ENCODE results near the gene BCL2. TPM values are rescaled to one million over a fixed set of nuclear protein-coding genes. Genes with fewer than 3 reads are reported as not detected.
A peak's percentile ranks its signal among the peaks of the same experiment; 100 is the strongest.

BCL2 gene
- total and polyA plus RNA-seq, 2 donors: 11.7 to 17.5 TPM

DNA sequence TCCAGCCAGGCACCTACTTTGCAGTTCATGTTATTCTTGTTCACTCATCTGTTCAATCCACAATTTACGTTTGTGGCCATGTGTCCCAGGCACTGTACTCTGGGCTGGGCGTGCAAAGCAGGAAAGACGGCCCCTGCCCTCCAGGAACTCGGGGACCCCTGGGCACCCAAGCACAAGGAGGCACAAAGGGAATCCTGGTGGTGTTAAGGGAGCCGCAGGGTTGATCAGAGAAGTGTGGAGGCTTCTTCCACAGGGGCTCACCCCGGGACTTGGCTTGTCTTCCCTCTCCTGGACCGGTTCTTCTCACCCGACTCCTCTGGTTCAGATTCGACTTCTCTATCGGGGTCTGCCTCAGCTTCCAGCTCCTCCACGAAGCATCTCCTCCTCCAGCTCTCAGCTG, 230.5 kb downstream of the BCL2 start:
- Histone ChIP-seq H3K27ac (ENCODE audit: low read depth in 1 of 2, low read length in 1 of 2) (no peak overlapping the region), H3K36me3 (ENCODE audit: control insufficient read depth in 2 of 2, insufficient read depth in 2 of 2, low read length in 1 of 2) (no peaks in the 10 kb centered on the region), H3K4me1 (ENCODE audit: control insufficient read depth in 2 of 2, insufficient read depth in 2 of 2, low read length in 2 of 2) (peaks cover 7 to 11% of the 10 kb centered on the region in 2 donors), H3K9me3 (ENCODE audit: control insufficient read depth in 2 of 2, insufficient read depth in 1 of 2, low read length in 1 of 2) (peaks cover 0 to 8% of the 10 kb centered on the region in 2 donors), H3K27me3 (ENCODE audit: control insufficient read depth in 2 of 2, insufficient read depth in 1 of 2, low read length in 1 of 2) (no peaks in the 10 kb centered on the region), H3K4me3 (ENCODE audit: low read length in 2 of 2) (no peak overlapping the region)
- 97% methylated on average over 11 of the region's 11 CpGs for WGBS
- DNase-seq (ENCODE audit: low read depth in 6 of 9, low spot score in 9 of 9): no peak

DNA sequence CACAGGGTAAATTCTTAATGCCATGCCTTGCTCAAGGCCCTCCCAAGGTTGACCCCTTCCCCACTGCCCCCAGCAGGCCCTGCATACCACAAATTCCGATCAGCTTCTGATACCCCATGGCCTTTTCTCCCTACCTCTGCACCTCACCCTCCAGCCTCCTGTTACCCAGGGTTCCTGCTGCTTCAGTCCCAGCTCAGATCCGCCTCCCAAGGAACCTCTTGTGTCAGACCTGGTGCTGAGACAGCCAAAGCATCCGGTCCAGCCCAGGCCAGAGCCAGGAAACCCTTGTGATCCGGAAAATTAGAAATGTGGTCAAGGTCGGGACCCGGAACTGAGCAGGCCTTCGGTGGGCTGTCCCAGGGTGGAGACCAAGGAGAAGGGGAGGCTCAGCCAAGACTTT, 231.3 kb downstream of the BCL2 start:
- no peak overlapping the region for H3K27ac ChIP-seq (ENCODE audit: low read depth in 1 of 2, low read length in 1 of 2)
- H3K36me3 ChIP-seq (ENCODE audit: control insufficient read depth in 2 of 2, insufficient read depth in 2 of 2, low read length in 1 of 2): no peaks in the 10 kb centered on the region
- no peaks in the 10 kb centered on the region for H3K27me3 ChIP-seq (ENCODE audit: control insufficient read depth in 2 of 2, insufficient read depth in 1 of 2, low read length in 1 of 2)
- no peak for DNase-seq (ENCODE audit: low read depth in 6 of 9, low spot score in 9 of 9)
- peaks cover 0 to 8% of the 10 kb centered on the region in 2 donors for H3K9me3 ChIP-seq (ENCODE audit: control insufficient read depth in 2 of 2, insufficient read depth in 1 of 2, low read length in 1 of 2)
- H3K4me3 ChIP-seq (ENCODE audit: low read length in 2 of 2): no peak overlapping the region
- 97% methylated on average over 7 of the region's 7 CpGs for WGBS
- H3K4me1 ChIP-seq (ENCODE audit: control insufficient read depth in 2 of 2, insufficient read depth in 2 of 2, low read length in 2 of 2): peaks cover 0 to 7% of the 10 kb centered on the region in 2 donors

DNA sequence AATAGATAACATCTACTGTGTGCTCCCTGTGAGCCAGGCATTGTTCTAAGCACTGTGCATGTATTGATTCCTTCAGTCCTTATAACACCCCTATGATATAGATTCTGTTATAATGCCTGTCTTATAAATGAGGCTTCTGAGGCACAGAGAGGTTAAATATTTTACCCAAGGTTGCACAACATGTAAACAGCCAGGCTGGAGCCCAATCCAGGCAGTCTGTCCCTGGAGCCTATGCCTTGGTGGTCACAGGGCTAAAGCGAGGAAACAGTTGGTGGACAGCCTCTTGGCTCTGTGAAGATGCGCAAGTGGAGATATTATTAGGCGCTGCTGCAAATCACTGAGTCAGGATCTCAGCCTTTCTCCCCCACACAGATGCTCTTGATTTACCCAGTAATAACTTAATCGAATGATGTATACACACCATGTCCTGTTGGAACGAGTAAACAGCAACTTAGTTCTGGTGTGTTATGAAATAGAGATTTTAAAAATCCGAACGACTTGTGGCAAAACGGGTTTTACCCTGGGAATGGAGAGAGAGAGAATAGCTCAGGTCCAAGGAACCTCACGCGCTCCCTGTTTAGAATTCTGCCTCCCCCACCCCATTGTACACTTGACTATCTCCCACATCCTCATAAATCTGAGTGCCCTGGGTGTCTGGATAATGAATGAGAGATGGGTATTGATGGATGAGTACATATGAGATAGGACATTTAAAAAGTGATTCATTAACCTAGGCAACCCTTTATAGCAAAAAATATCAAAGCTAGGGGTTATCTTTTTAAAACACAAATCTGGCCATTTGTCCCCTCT, 231.9 kb downstream of the BCL2 start:
- Histone ChIP-seq H3K36me3 (ENCODE audit: control insufficient read depth in 2 of 2, insufficient read depth in 2 of 2, low read length in 1 of 2) (no peaks in the 10 kb centered on the region), H3K9me3 (ENCODE audit: control insufficient read depth in 2 of 2, insufficient read depth in 1 of 2, low read length in 1 of 2) (peaks cover 0 to 7% of the 10 kb centered on the region in 2 donors), H3K4me3 (ENCODE audit: low read length in 2 of 2) (no peak overlapping the region), H3K27me3 (ENCODE audit: control insufficient read depth in 2 of 2, insufficient read depth in 1 of 2, low read length in 1 of 2) (no peaks in the 10 kb centered on the region), H3K4me1 (ENCODE audit: control insufficient read depth in 2 of 2, insufficient read depth in 2 of 2, low read length in 2 of 2) (peaks cover 0 to 5% of the 10 kb centered on the region in 2 donors), H3K27ac (ENCODE audit: low read depth in 1 of 2, low read length in 1 of 2) (no peak overlapping the region)
- 97% methylated on average over 10 of the region's 10 CpGs for WGBS
- DNase-seq (ENCODE audit: low read depth in 6 of 9, low spot score in 9 of 9): no peak

DNA sequence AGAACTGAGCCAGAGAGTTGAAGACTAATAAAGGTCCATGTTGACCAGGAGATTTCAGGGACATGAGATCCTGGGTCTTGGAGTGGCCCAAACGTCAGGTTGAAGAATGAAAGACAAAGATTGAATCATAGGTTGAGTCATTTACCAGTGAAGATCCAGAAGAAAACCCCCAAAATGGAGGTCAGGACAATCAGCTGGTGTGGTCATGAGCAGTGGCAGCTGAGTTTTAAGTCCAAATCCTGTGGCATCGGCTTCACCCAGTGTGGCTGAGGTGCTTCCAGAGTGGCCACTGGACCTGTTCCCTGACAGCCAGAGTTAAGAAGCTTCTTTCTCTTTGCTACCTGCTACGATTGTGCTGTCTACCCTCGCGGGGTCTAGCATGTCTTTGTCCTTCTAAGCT, 234.0 kb downstream of the BCL2 start:
- DNase-seq (ENCODE audit: low read depth in 6 of 9, low spot score in 9 of 9): no peak
- no peak overlapping the region for H3K27ac ChIP-seq (ENCODE audit: low read depth in 1 of 2, low read length in 1 of 2)
- H3K9me3 ChIP-seq (ENCODE audit: control insufficient read depth in 2 of 2, insufficient read depth in 1 of 2, low read length in 1 of 2): no peaks in the 10 kb centered on the region
- H3K27me3 ChIP-seq (ENCODE audit: control insufficient read depth in 2 of 2, insufficient read depth in 1 of 2, low read length in 1 of 2): no peaks in the 10 kb centered on the region
- H3K4me1 ChIP-seq (ENCODE audit: control insufficient read depth in 2 of 2, insufficient read depth in 2 of 2, low read length in 2 of 2): peaks cover 0 to 3% of the 10 kb centered on the region in 2 donors
- WGBS: 95% methylated on average over 5 of the region's 5 CpGs
- H3K4me3 ChIP-seq (ENCODE audit: low read length in 2 of 2): no peak overlapping the region
- no peaks in the 10 kb centered on the region for H3K36me3 ChIP-seq (ENCODE audit: control insufficient read depth in 2 of 2, insufficient read depth in 2 of 2, low read length in 1 of 2)

DNA sequence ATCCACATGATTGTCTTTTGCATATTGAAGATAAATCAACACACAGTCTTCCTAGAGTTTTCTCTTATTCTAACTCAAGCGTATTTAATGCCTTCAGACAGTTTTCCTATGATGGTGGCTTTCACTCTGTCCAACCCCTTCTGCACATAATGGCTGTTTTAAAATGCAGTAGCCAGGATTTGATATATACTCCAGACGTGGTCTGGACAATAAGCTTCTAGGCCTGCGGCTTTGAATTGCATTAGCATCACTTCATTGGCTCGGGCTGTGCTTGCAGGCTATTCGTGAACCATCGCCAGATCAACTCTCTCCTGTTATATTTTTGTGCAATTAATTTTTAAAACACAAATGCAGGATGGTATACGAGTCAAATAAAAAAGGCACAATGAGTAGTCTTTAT, 235.3 kb downstream of the BCL2 start:
- no peaks in the 10 kb centered on the region for H3K4me1 ChIP-seq (ENCODE audit: control insufficient read depth in 2 of 2, insufficient read depth in 2 of 2, low read length in 2 of 2)
- peaks cover 0 to 3% of the 10 kb centered on the region in 2 donors for H3K9me3 ChIP-seq (ENCODE audit: control insufficient read depth in 2 of 2, insufficient read depth in 1 of 2, low read length in 1 of 2)
- no peaks in the 10 kb centered on the region for H3K36me3 ChIP-seq (ENCODE audit: control insufficient read depth in 2 of 2, insufficient read depth in 2 of 2, low read length in 1 of 2)
- no peak overlapping the region for H3K27ac ChIP-seq (ENCODE audit: low read depth in 1 of 2, low read length in 1 of 2)
- no peaks in the 10 kb centered on the region for H3K27me3 ChIP-seq (ENCODE audit: control insufficient read depth in 2 of 2, insufficient read depth in 1 of 2, low read length in 1 of 2)
- H3K4me3 ChIP-seq (ENCODE audit: low read length in 2 of 2): no peak overlapping the region
- WGBS: 97% methylated on average over 7 of the region's 7 CpGs
- DNase-seq (ENCODE audit: low read depth in 6 of 9, low spot score in 9 of 9): no peak

DNA sequence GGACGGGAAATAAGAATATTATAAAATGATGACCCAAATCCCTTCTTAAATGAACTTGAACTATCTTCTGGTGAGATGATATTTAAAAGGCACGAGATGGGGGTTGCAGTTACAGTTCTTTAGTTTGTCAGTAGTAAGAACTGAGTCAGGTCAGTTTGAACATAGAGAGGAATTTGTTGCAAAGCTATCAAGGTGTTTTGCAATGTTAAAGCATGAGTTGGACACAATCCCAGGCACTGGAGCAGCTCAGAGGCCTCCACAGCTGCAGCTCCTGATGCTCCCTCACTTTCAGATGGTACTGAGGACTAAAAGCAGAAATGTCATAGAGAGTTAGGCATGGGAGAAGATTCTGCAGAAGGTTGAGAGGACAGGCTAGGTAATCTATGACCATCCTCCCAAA, 236.0 kb downstream of the BCL2 start:
- no peaks in the 10 kb centered on the region for H3K4me1 ChIP-seq (ENCODE audit: control insufficient read depth in 2 of 2, insufficient read depth in 2 of 2, low read length in 2 of 2)
- H3K27ac ChIP-seq (ENCODE audit: low read depth in 1 of 2, low read length in 1 of 2): no peak overlapping the region
- no peak overlapping the region for H3K4me3 ChIP-seq (ENCODE audit: low read length in 2 of 2)
- H3K9me3 ChIP-seq (ENCODE audit: control insufficient read depth in 2 of 2, insufficient read depth in 1 of 2, low read length in 1 of 2): peaks cover 0 to 3% of the 10 kb centered on the region in 2 donors
- 95% methylated on average over 2 of the region's 2 CpGs for WGBS
- no peaks in the 10 kb centered on the region for H3K36me3 ChIP-seq (ENCODE audit: control insufficient read depth in 2 of 2, insufficient read depth in 2 of 2, low read length in 1 of 2)
- H3K27me3 ChIP-seq (ENCODE audit: control insufficient read depth in 2 of 2, insufficient read depth in 1 of 2, low read length in 1 of 2): no peaks in the 10 kb centered on the region
- no peak for DNase-seq (ENCODE audit: low read depth in 6 of 9, low spot score in 9 of 9)

DNA sequence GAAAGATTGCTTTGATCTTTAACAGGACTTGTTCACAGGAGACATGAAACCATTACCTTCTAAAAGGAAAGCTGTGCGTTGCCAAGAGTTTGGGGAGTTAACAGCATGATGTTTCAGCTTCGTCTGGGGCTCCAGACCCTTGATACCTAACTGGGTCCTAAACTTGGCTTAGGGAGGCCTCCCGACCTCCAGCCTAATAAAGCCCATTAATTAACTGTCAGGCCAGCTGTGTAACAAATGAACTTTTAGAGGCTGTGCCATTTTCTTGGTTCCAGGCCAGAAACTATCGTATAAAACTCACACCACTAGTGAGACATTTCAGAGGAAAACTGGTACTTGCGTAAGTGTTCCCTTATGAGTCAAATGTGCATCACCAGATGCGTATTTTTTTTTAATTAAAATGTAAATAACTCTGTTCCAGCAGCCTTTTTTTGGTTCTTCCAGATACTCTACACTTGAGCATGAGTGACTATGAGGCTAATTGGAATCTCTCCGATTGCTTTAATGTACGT, 236.5 kb downstream of the BCL2 start:
- Histone ChIP-seq H3K27me3 (ENCODE audit: control insufficient read depth in 2 of 2, insufficient read depth in 1 of 2, low read length in 1 of 2) (no peaks in the 10 kb centered on the region), H3K36me3 (ENCODE audit: control insufficient read depth in 2 of 2, insufficient read depth in 2 of 2, low read length in 1 of 2) (no peaks in the 10 kb centered on the region), H3K9me3 (ENCODE audit: control insufficient read depth in 2 of 2, insufficient read depth in 1 of 2, low read length in 1 of 2) (peaks cover 0 to 3% of the 10 kb centered on the region in 2 donors), H3K4me3 (ENCODE audit: low read length in 2 of 2) (no peak overlapping the region), H3K4me1 (ENCODE audit: control insufficient read depth in 2 of 2, insufficient read depth in 2 of 2, low read length in 2 of 2) (no peaks in the 10 kb centered on the region), H3K27ac (ENCODE audit: low read depth in 1 of 2, low read length in 1 of 2) (no peak overlapping the region)
- 93% methylated on average over 8 of the region's 8 CpGs for WGBS
- no peak for DNase-seq (ENCODE audit: low read depth in 6 of 9, low spot score in 9 of 9)

DNA sequence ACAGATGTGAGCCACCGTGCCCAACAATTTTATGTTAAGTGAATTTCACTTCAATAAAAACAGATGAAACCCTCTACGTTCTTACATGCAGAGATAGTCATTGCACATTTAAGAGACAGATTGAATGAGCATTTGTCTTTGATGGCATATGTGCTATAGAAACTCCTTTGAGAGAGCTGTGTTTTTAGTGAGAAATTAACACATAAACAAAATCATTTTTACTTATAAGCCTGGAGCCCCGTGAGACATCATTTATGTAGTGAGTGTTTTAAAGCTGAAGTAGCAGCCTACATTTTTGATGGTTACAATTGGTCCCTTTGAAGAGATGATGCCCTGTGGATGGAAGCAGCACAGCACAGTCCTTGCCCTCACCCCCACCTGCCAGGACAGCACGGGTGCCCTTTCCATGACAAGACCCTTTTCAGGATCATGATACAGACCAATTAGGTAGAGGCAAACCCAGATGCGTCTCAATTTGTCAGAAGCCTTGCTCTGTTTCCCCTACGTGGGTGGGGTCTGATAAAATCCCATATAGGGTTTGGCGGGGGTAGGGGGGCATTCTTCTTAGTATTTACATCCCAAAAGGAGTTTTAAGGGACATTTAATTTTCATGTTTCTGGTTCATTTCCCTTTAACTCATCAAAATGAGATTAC, 237.1 kb downstream of the BCL2 start:
- Histone ChIP-seq H3K36me3 (ENCODE audit: control insufficient read depth in 2 of 2, insufficient read depth in 2 of 2, low read length in 1 of 2) (no peaks in the 10 kb centered on the region), H3K4me3 (ENCODE audit: low read length in 2 of 2) (no peak overlapping the region), H3K27me3 (ENCODE audit: control insufficient read depth in 2 of 2, insufficient read depth in 1 of 2, low read length in 1 of 2) (no peaks in the 10 kb centered on the region), H3K9me3 (ENCODE audit: control insufficient read depth in 2 of 2, insufficient read depth in 1 of 2, low read length in 1 of 2) (peaks cover 0 to 3% of the 10 kb centered on the region in 2 donors), H3K27ac (ENCODE audit: low read depth in 1 of 2, low read length in 1 of 2) (no peak overlapping the region), H3K4me1 (ENCODE audit: control insufficient read depth in 2 of 2, insufficient read depth in 2 of 2, low read length in 2 of 2) (no peaks in the 10 kb centered on the region)
- 97% methylated on average over 7 of the region's 7 CpGs for WGBS
- DNase-seq (ENCODE audit: low read depth in 6 of 9, low spot score in 9 of 9): no peak

DNA sequence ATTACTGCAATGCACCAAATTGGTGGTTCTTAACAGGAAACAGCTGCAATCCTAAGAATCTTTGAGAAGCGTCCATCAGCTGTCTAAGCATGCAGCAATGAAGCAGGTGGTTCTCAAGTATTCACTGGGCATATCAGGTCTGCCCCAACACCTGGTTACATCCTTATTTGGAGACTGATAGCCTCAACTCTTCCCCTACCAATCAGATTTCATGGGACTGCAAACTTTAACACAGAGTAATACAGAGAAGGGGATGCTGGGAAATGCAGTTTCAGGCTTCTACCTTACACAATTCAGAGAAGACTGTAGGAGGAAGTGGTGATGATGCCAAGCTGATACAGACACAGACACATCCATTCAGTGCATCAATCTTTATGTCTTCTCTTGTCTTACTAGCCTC, 240.5 kb downstream of the BCL2 start:
- H3K27ac ChIP-seq (ENCODE audit: low read depth in 1 of 2, low read length in 1 of 2): peak overlapping the region in 1 of 2 donors; percentile 8
- WGBS: 4% methylated on average over 1 of the region's 1 CpG
- H3K27me3 ChIP-seq (ENCODE audit: control insufficient read depth in 2 of 2, insufficient read depth in 1 of 2, low read length in 1 of 2): no peaks in the 10 kb centered on the region
- no peaks in the 10 kb centered on the region for H3K36me3 ChIP-seq (ENCODE audit: control insufficient read depth in 2 of 2, insufficient read depth in 2 of 2, low read length in 1 of 2)
- DNase-seq (ENCODE audit: low read depth in 6 of 9, low spot score in 9 of 9): peak in 2 of 9 donors; percentile 30 to 67
- H3K4me3 ChIP-seq (ENCODE audit: low read length in 2 of 2): no peak overlapping the region
- H3K9me3 ChIP-seq (ENCODE audit: control insufficient read depth in 2 of 2, insufficient read depth in 1 of 2, low read length in 1 of 2): peaks cover 0 to 3% of the 10 kb centered on the region in 2 donors
- no peaks in the 10 kb centered on the region for H3K4me1 ChIP-seq (ENCODE audit: control insufficient read depth in 2 of 2, insufficient read depth in 2 of 2, low read length in 2 of 2)
